T-cell (primary cell): ENCODE measurements around the gene GYG2. TPM values are rescaled to one million over a fixed set of nuclear protein-coding genes. Genes with fewer than 3 reads are reported as not detected.

Experiments
- ATAC-seq, 4 experiments: fragments of 200-7000 bp in 3 of 4; fragments of 150-1000 bp in 1 of 4; cut with Tn5 transposase; replicated peaks in 1 of 4; 1 replicate in 3 of 4; 2 replicates in 1 of 4; pipeline ENCODE4 v1.10.0; 2021; ENCODE audit warnings: moderate library complexity in 3 of 4, mild to moderate bottlenecking in 2 of 4, moderate number of reproducible peaks in 1 of 4
- CTCF ChIA-PET, 2 donors: fragments of 300-600 bp; sonication (Branson Sonifier 250); formaldehyde crosslinking; loops; one replicate each; lab custom pipeline; 2022; ENCODE audit warnings: antibody characterized with exemption in 2 of 2; lab: Charles Lee
- POLR2A ChIA-PET, 2 donors: fragments of 300-600 bp; sonication (Branson Sonifier 250); formaldehyde crosslinking; loops; one replicate each; lab custom pipeline; 2022; ENCODE audit warnings: antibody characterized with exemption in 2 of 2; lab: Charles Lee
- DNase-seq, 35 experiments: peaks; one replicate each; pipeline versions ENCODE4 v3.0.0 to v3.0.0-alpha.2; 2013 to 2023
- H3K27ac ChIP-seq: one replicate; pipeline ENCODE4 v1.5.1; 2013; ENCODE audit warnings: low read length
- H3K27me3 ChIP-seq, 2 experiments: replicated peaks in 1 of 2; 1 replicate in 1 of 2; 2 replicates in 1 of 2; pipeline versions ENCODE4 v1.6.1 to v1.7.0; 2013; ENCODE audit warnings: low read length in 1 of 2, mixed read lengths in 1 of 2; ENCODE audit not compliant: control insufficient read depth in 2 of 2, insufficient read depth in 2 of 2; ENCODE audit errors: extremely low read depth in 1 of 2
- H3K36me3 ChIP-seq, 2 donors: 1 replicate in 1 of 2; 2 replicates in 1 of 2; pipeline versions ENCODE4 v1.6.1 to v1.7.0; 2013; ENCODE audit warnings: low read length in 1 of 2; ENCODE audit not compliant: control insufficient read depth in 2 of 2, insufficient read depth in 1 of 2; ENCODE audit errors: extremely low read depth in 1 of 2
- H3K4me1 ChIP-seq, 2 experiments: 1 replicate in 1 of 2; 2 replicates in 1 of 2; pipeline versions ENCODE4 v1.6.1 to v1.7.0; 2013; ENCODE audit warnings: low read length in 2 of 2, mixed read lengths in 1 of 2; ENCODE audit not compliant: insufficient read depth in 2 of 2, control insufficient read depth in 1 of 2; ENCODE audit errors: extremely low read depth in 1 of 2
- H3K4me3 ChIP-seq, 2 donors: 1 replicate in 1 of 2; 2 replicates in 1 of 2; pipeline versions ENCODE4 v1.5.1 to v1.7.0; 2013; ENCODE audit warnings: mild to moderate bottlenecking in 2 of 2, low read length in 1 of 2, moderate library complexity in 1 of 2; ENCODE audit not compliant: control insufficient read depth in 1 of 2; ENCODE audit errors: extremely low read depth in 1 of 2
- H3K9me3 ChIP-seq: 2 replicates; pipeline ENCODE4 v1.7.0; 2013
- H3K27ac Mint-ChIP-seq, 2 donors: one replicate each; pipeline ENCODE4 v1.8.0; 2020 to 2021; ENCODE audit warnings: mild to moderate bottlenecking in 2 of 2, mixed read lengths in 2 of 2
- H3K27me3 Mint-ChIP-seq, 2 donors: one replicate each; pipeline ENCODE4 v1.8.0; 2021 to 2022; ENCODE audit warnings: mixed read lengths in 2 of 2
- H3K36me3 Mint-ChIP-seq: one replicate; pipeline ENCODE4 v1.8.0; 2021; ENCODE audit warnings: mixed read lengths
- H3K4me1 Mint-ChIP-seq, 3 donors: one replicate each; pipeline ENCODE4 v1.8.0; 2020 to 2022; ENCODE audit warnings: mixed read lengths in 3 of 3, mild to moderate bottlenecking in 1 of 3
- H3K4me3 Mint-ChIP-seq, 3 donors: one replicate each; pipeline ENCODE4 v1.8.0; 2020 to 2022; ENCODE audit warnings: mild to moderate bottlenecking in 3 of 3, mixed read lengths in 3 of 3, moderate library complexity in 3 of 3
- H3K9me3 Mint-ChIP-seq, 3 donors: one replicate each; pipeline ENCODE4 v1.8.0; 2020 to 2022; ENCODE audit warnings: mixed read lengths in 3 of 3
- WGBS: methylation state at CpG from one replicate; pipeline ENCODE4 v1.1.5; 2013; ENCODE audit warnings: missing lambda C conversion rate; ENCODE audit not compliant: insufficient coverage; 5-methylcytosine and 5-hydroxymethylcytosine counted together
- total RNA-seq, 35 experiments: library from RNA in 6 of 35; stranded (reverse) in 6 of 35; fragments of 120-200 nt in 1 of 35; gene quantifications; one replicate each; pipeline versions ENCODE4 v1.2.1 to v1.2.4 and lab custom pipeline; 2013 to 2026

Gene GYG2
- total RNA-seq, 5 donors from 2014 or later (not counting 1 experiment from before 2014, with no cell fraction given) = 0.23 TPM; not detected in 4

DNA sequence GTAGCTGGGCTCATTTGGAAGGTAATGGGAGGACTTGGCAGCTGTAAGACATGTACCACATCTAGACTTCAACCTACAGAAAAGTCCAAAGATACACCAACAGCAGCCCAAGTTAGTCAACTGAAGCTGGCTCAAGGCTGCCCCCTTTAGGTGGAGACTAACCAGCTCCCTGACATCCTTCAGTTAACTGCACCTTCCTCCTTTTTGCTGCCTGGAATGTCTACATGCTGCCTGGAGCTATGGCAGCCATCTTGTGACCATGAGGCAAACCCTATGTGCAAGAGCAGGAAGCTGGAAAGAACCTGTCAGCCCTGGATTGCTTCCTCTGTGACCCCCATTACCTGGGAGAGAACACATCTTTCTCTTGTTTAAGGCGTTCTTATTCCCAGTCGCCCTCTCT lies 74.6 kb downstream of the GYG2 start:
- Mint-ChIP-seq H3K4me3 (no peak overlapping the region), H3K36me3 (peaks cover 5% of the 10 kb centered on the region), H3K27ac (no peak overlapping the region), H3K27me3 (peaks cover 0 to 17% of the 10 kb centered on the region in 2 donors), H3K4me1 (peaks cover 3 to 4% (median 4%) of the 10 kb centered on the region in 3 donors), H3K9me3 (peaks cover 3 to 17% (median 11%) of the 10 kb centered on the region in 3 donors)
- peaks cover 0 to 3% of the 10 kb centered on the region in 2 experiments for H3K4me1 ChIP-seq
- no peak for DNase-seq
- H3K27me3 ChIP-seq = no peaks in the 10 kb centered on the region
- no CpG with 5 or more reads among the region's 2 CpGs for WGBS
- H3K27ac ChIP-seq = no peak overlapping the region
- H3K36me3 ChIP-seq = no peaks in the 10 kb centered on the region
- no peaks in the 10 kb centered on the region for H3K9me3 ChIP-seq
- ChIA-PET CTCF (no interaction called here), POLR2A (no interaction called here)
- no peak for ATAC-seq
- H3K4me3 ChIP-seq = no peak overlapping the region

- ChIA-PET CTCF (no interaction called here), POLR2A (no interaction called here)
- no peaks in the 10 kb centered on the region for H3K27me3 ChIP-seq
- H3K9me3 ChIP-seq = no peaks in the 10 kb centered on the region
- no peak overlapping the region for H3K4me3 Mint-ChIP-seq
- H3K27ac Mint-ChIP-seq = no peak overlapping the region
- H3K9me3 Mint-ChIP-seq = peaks cover 3 to 17% (median 11%) of the 10 kb centered on the region in 3 donors
- 93% methylated on average over 16 of the region's 27 CpGs for WGBS
- no peak overlapping the region for H3K27ac ChIP-seq
- H3K4me3 ChIP-seq = no peak overlapping the region
- peaks cover 8% of the 10 kb centered on the region for H3K36me3 Mint-ChIP-seq
- H3K27me3 Mint-ChIP-seq = peaks cover 0 to 7% of the 10 kb centered on the region in 2 donors
- no peaks in the 10 kb centered on the region for H3K4me1 Mint-ChIP-seq
- ATAC-seq (no peak), DNase-seq (no peak)
- H3K4me1 ChIP-seq = no peaks in the 10 kb centered on the region
- H3K36me3 ChIP-seq = no peaks in the 10 kb centered on the region
These were observed 78.6 kb downstream of the GYG2 start for GRCh38 chrX:2907295-2907694.

DNA sequence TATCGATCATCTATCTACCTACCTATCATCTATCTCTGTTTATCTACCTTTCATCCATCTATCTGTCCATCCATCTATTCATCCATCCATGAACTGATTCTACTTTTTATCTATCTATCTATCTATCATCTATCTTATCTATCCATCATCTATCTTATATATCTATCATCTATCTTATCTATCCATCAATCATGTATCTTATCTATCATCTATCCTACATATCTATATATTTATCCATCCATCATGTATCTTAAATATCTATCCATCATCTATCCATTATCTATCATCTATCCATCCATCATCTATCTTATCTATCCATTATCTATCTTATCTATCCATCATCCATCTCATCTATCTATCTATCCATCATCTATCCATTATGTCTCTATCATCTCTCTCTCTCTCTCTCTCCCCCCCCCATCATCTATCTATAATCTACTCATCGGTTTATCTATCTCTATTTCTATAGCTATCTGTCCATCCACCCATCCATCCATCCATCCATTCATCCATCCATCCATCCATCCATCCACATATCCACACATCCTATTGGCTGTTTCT lies 79.5 kb downstream of the GYG2 start:
- Mint-ChIP-seq H3K4me1 (no peaks in the 10 kb centered on the region), H3K27me3 (peaks cover 0 to 8% of the 10 kb centered on the region in 2 donors), H3K36me3 (peaks cover 8% of the 10 kb centered on the region), H3K9me3 (peaks cover 0 to 8% (median 8%) of the 10 kb centered on the region in 3 donors), H3K4me3 (no peak overlapping the region), H3K27ac (no peak overlapping the region)
- Histone ChIP-seq H3K4me1 (no peaks in the 10 kb centered on the region), H3K27ac (no peak overlapping the region), H3K9me3 (no peaks in the 10 kb centered on the region), H3K27me3 (no peaks in the 10 kb centered on the region), H3K4me3 (no peak overlapping the region), H3K36me3 (no peaks in the 10 kb centered on the region)
- WGBS = 100% methylated on average over 2 of the region's 2 CpGs
- ATAC-seq (no peak), DNase-seq (no peak)
- ChIA-PET POLR2A (no interaction called here), CTCF (no interaction called here)

- POLR2A ChIA-PET = no interaction called here
- Mint-ChIP-seq H3K36me3 (peaks cover 8% of the 10 kb centered on the region), H3K27me3 (peaks cover 0 to 5% of the 10 kb centered on the region in 2 donors), H3K27ac (no peak overlapping the region), H3K4me1 (no peaks in the 10 kb centered on the region), H3K4me3 (no peak overlapping the region), H3K9me3 (peaks cover 0 to 4% (median 1%) of the 10 kb centered on the region in 3 donors)
- DNase-seq (no peak), ATAC-seq (no peak)
- Histone ChIP-seq H3K4me1 (no peaks in the 10 kb centered on the region), H3K9me3 (no peaks in the 10 kb centered on the region), H3K27me3 (no peaks in the 10 kb centered on the region), H3K36me3 (no peaks in the 10 kb centered on the region), H3K27ac (no peak overlapping the region), H3K4me3 (no peak overlapping the region)
- CTCF ChIA-PET = no interaction called here
- no CpG with 5 or more reads among the region's 3 CpGs for WGBS
These were observed 81.4 kb downstream of the GYG2 start for GRCh38 chrX:2910109-2910508.

DNA sequence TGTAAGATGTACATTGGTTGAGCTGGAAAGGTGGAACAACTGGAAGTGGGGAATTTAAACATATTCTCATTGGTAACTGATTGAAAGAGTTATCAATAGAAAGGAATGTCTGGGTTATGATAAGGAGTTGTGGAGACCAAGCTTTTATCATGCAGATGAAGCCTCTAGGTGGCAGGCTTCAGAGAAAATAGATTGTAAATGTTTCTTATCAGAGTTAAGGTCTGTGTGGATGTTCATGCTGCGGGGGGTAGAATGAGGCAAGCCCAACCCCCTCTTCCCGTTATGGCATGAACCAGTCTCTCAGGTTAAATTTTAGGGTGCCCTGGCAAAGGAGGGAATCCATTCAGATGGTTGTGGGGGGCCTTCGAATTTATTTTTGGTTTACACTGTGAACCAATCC lies 84.4 kb downstream of the GYG2 start:
- Mint-ChIP-seq H3K27ac (no peak overlapping the region), H3K27me3 (peaks cover 0 to 4% of the 10 kb centered on the region in 2 donors), H3K4me3 (no peak overlapping the region), H3K9me3 (peaks cover 0 to 4% (median 3%) of the 10 kb centered on the region in 3 donors), H3K4me1 (no peaks in the 10 kb centered on the region), H3K36me3 (peaks cover 8% of the 10 kb centered on the region)
- no CpG with 5 or more reads among the region's 3 CpGs for WGBS
- ATAC-seq = no peak
- no peaks in the 10 kb centered on the region for H3K27me3 ChIP-seq
- no peaks in the 10 kb centered on the region for H3K36me3 ChIP-seq
- no peaks in the 10 kb centered on the region for H3K9me3 ChIP-seq
- no peaks in the 10 kb centered on the region for H3K4me1 ChIP-seq
- no peak overlapping the region for H3K27ac ChIP-seq
- ChIA-PET POLR2A (no interaction called here), CTCF (no interaction called here)
- DNase-seq = no peak
- H3K4me3 ChIP-seq = no peak overlapping the region

DNA sequence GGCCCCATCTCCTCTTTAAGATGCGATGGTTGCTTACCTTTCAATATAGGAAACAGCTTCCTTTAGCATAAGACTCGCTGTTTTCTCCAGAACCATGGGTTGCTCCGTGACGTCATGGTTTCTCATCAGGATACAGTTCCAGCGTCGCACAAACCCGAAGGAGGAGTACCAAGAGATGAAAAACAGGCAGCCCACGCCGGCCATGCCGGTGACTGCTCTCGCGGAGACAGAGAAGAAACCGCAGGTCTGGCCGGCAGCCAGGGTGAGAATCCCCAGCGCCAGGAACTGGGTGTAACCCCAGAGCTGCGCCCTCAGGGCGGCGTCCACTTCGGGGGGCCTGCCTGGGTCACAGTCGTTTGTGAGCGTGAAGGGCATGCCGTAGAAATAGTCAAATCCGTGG lies 89.0 kb downstream of the GYG2 start:
- no peaks in the 10 kb centered on the region for H3K4me1 ChIP-seq
- Mint-ChIP-seq H3K27ac (no peak overlapping the region), H3K36me3 (peaks cover 9% of the 10 kb centered on the region), H3K9me3 (peaks cover 0 to 4% (median 3%) of the 10 kb centered on the region in 3 donors), H3K4me3 (no peak overlapping the region), H3K4me1 (no peaks in the 10 kb centered on the region), H3K27me3 (peaks cover 0 to 4% of the 10 kb centered on the region in 2 donors)
- no peaks in the 10 kb centered on the region for H3K9me3 ChIP-seq
- ChIA-PET POLR2A (no interaction called here), CTCF (no interaction called here)
- H3K36me3 ChIP-seq = no peaks in the 10 kb centered on the region
- no peak overlapping the region for H3K27ac ChIP-seq
- no peaks in the 10 kb centered on the region for H3K27me3 ChIP-seq
- ATAC-seq (no peak), DNase-seq (no peak)
- no peak overlapping the region for H3K4me3 ChIP-seq
- WGBS = 96% methylated on average over 10 of the region's 23 CpGs

GRCh38 chrX:2921193-2921592 lies 92.5 kb downstream of the GYG2 start:
- Histone ChIP-seq H3K4me1 (no peaks in the 10 kb centered on the region), H3K27me3 (no peaks in the 10 kb centered on the region), H3K27ac (no peak overlapping the region), H3K9me3 (no peaks in the 10 kb centered on the region), H3K36me3 (no peaks in the 10 kb centered on the region), H3K4me3 (no peak overlapping the region)
- DNase-seq (no peak), ATAC-seq (no peak)
- H3K27ac Mint-ChIP-seq = no peak overlapping the region
- no peaks in the 10 kb centered on the region for H3K27me3 Mint-ChIP-seq
- H3K36me3 Mint-ChIP-seq = peaks cover 9% of the 10 kb centered on the region
- no peaks in the 10 kb centered on the region for H3K4me1 Mint-ChIP-seq
- no peak overlapping the region for H3K4me3 Mint-ChIP-seq
- H3K9me3 Mint-ChIP-seq = peaks cover 0 to 4% (median 3%) of the 10 kb centered on the region in 3 donors
- WGBS = no CpG with 5 or more reads among the region's 1 CpG
- ChIA-PET POLR2A (no interaction called here), CTCF (no interaction called here)
